Mesenchymal stem cell (in vitro differentiated cells and primary cell): Measurements from ENCODE around the gene SHOC1.
A peak's percentile ranks its signal among the peaks of the same experiment; 100 is the strongest.

ENCODE experiments used
- DNase-seq: peaks from one replicate; pipeline ENCODE4 v3.0.0-alpha.2; 2013
- H2AFZ ChIP-seq: one replicate; pipeline ENCODE4 v1.6.1; 2013; ENCODE audit warnings: low read depth, mild to moderate bottlenecking, control low read depth, inconsistent platforms, low read length, moderate library complexity
- H2AK5ac ChIP-seq: 2 replicates; pipeline ENCODE4 v1.6.1; 2013; ENCODE audit warnings: low read length, moderate library complexity, mild to moderate bottlenecking, inconsistent platforms; ENCODE audit not compliant: severe bottlenecking
- H2BK120ac ChIP-seq: one replicate; pipeline ENCODE4 v1.6.1; 2013; ENCODE audit warnings: low read depth, mild to moderate bottlenecking, inconsistent platforms, low read length, moderate library complexity
- H2BK12ac ChIP-seq, 2 experiments: one replicate each; pipeline ENCODE4 v1.6.1; 2013; ENCODE audit warnings: inconsistent platforms in 2 of 2, low read length in 2 of 2, mild to moderate bottlenecking in 2 of 2, moderate library complexity in 2 of 2, control low read depth in 1 of 2
- H2BK15ac ChIP-seq: one replicate; pipeline ENCODE4 v1.6.1; 2013; ENCODE audit warnings: mild to moderate bottlenecking, low read depth, inconsistent platforms; ENCODE audit not compliant: poor library complexity, severe bottlenecking
- H2BK5ac ChIP-seq: 2 replicates; pipeline ENCODE4 v1.6.1; 2013; ENCODE audit warnings: low read depth, mild to moderate bottlenecking, low read length, control low read depth, inconsistent platforms; ENCODE audit not compliant: poor library complexity, severe bottlenecking
- H3K14ac ChIP-seq, 2 experiments: one replicate each; pipeline ENCODE4 v1.6.1; 2013; ENCODE audit warnings: inconsistent platforms in 2 of 2, low read length in 2 of 2, control low read depth in 1 of 2, mild to moderate bottlenecking in 1 of 2, moderate library complexity in 1 of 2
- H3K18ac ChIP-seq, 2 experiments: one replicate each; pipeline ENCODE4 v1.6.1; 2013; ENCODE audit warnings: inconsistent platforms in 2 of 2, low read length in 2 of 2, control low read depth in 1 of 2, low read depth in 1 of 2, mild to moderate bottlenecking in 1 of 2
- H3K23ac ChIP-seq, 2 experiments: one replicate each; pipeline ENCODE4 v1.6.1; 2013; ENCODE audit warnings: inconsistent platforms in 2 of 2, low read length in 2 of 2, mild to moderate bottlenecking in 2 of 2, moderate library complexity in 2 of 2, control low read depth in 1 of 2
- H3K27ac ChIP-seq: 2 replicates; pipeline ENCODE4 v1.5.1; 2013; ENCODE audit warnings: mild to moderate bottlenecking, moderate library complexity, low read length, control low read depth, inconsistent platforms; ENCODE audit not compliant: poor library complexity, severe bottlenecking
- H3K27me3 ChIP-seq, 2 experiments: 2 replicates each; pipeline versions ENCODE4 v1.6.1 to v1.7.0; 2013; ENCODE audit warnings: low read length in 2 of 2, mild to moderate bottlenecking in 2 of 2, moderate library complexity in 2 of 2, control low read depth in 1 of 2, inconsistent platforms in 1 of 2; ENCODE audit not compliant: control insufficient read depth in 1 of 2, insufficient read depth in 1 of 2
- H3K36me3 ChIP-seq, 2 experiments: 2 replicates each; pipeline versions ENCODE4 v1.6.1 to v1.7.0; 2013; ENCODE audit warnings: low read length in 2 of 2, control low read depth in 1 of 2, inconsistent platforms in 1 of 2, low read depth in 1 of 2, mild to moderate bottlenecking in 1 of 2; ENCODE audit not compliant: insufficient read depth in 2 of 2, control insufficient read depth in 1 of 2
- H3K4ac ChIP-seq, 2 experiments: one replicate each; pipeline ENCODE4 v1.6.1; 2013; ENCODE audit warnings: inconsistent platforms in 2 of 2, low read length in 2 of 2, mild to moderate bottlenecking in 2 of 2, moderate library complexity in 2 of 2, control low read depth in 1 of 2, low read depth in 1 of 2
- H3K4me1 ChIP-seq: 2 replicates; pipeline ENCODE4 v1.6.1; 2013; ENCODE audit warnings: low read depth, low read length, control low read depth; ENCODE audit not compliant: control insufficient read depth, insufficient read depth
- H3K4me2 ChIP-seq: 2 replicates; pipeline ENCODE4 v1.6.1; 2013; ENCODE audit warnings: low read length, mild to moderate bottlenecking, inconsistent platforms; ENCODE audit not compliant: poor library complexity, severe bottlenecking
- H3K4me3 ChIP-seq, 2 experiments: 2 replicates each; pipeline versions ENCODE4 v1.5.1 to v1.7.0; 2013; ENCODE audit warnings: low read length in 2 of 2, mild to moderate bottlenecking in 2 of 2, control low read depth in 1 of 2, low read depth in 1 of 2; ENCODE audit not compliant: insufficient read depth in 1 of 2
- H3K79me1 ChIP-seq: replicated peaks from 2 replicates; pipeline ENCODE4 v1.6.1; 2013; ENCODE audit warnings: mild to moderate bottlenecking, control low read depth, low read length, inconsistent platforms; ENCODE audit not compliant: poor library complexity, severe bottlenecking
- H3K9ac ChIP-seq: 2 replicates; pipeline ENCODE4 v1.7.0; 2013; ENCODE audit warnings: mild to moderate bottlenecking, low read length, moderate library complexity
- H3K9me3 ChIP-seq: 2 replicates; pipeline ENCODE4 v1.7.0; 2013; ENCODE audit warnings: mild to moderate bottlenecking, low read length; ENCODE audit not compliant: control insufficient read depth
- H4K8ac ChIP-seq: one replicate; pipeline ENCODE4 v1.6.1; 2013; ENCODE audit warnings: inconsistent platforms, mild to moderate bottlenecking, low read length, moderate library complexity
- H4K91ac ChIP-seq: one replicate; pipeline ENCODE4 v1.6.1; 2013; ENCODE audit warnings: mild to moderate bottlenecking, low read length, inconsistent platforms
- WGBS: methylation state at CpG from one replicate; pipeline ENCODE4 v1.1.7; 2013; ENCODE audit warnings: mixed read lengths; 5-methylcytosine and 5-hydroxymethylcytosine counted together

The SHOC1 gene

DNA sequence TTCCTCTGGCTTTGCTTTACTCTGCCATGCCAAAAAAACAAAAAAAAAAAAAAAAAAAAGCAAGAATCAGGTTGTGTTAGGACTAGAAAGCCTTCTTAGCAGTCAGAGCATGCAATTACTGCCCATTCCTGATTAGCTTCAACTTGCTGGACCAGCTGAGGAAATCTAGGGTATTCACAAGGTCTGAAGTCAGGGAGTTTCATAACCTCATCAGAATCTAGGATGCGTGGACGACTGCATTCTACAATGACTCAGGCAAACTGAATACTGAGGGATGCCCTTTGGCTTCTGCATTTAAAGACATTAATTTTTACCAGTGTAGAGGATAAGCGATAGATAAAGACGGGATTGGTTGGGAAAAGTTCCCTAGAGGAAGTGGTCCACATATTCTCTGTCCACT lies 39.2 kb upstream of the SHOC1 start:
- Histone ChIP-seq H4K8ac (no peak overlapping the region), H4K91ac (no peak overlapping the region), H3K79me1 (no peaks in the 10 kb centered on the region), H3K36me3 (no peaks in the 10 kb centered on the region), H3K4me1 (no peaks in the 10 kb centered on the region), H3K4ac (no peak overlapping the region), H3K14ac (no peak overlapping the region), H2AFZ (no peak overlapping the region), H3K4me3 (no peak overlapping the region), H2BK120ac (no peak overlapping the region), H3K9ac (no peak overlapping the region), H2AK5ac (no peak overlapping the region), H2BK15ac (no peak overlapping the region), H3K27me3 (no peaks in the 10 kb centered on the region), H3K9me3 (no peaks in the 10 kb centered on the region), H3K23ac (no peak overlapping the region), H3K18ac (no peak overlapping the region), H3K27ac (no peak overlapping the region), H2BK5ac (no peak overlapping the region), H3K4me2 (no peak overlapping the region), H2BK12ac (no peak overlapping the region)
- DNase-seq: peak; percentile 59
- 80% methylated on average over 4 of the region's 4 CpGs for WGBS

DNA sequence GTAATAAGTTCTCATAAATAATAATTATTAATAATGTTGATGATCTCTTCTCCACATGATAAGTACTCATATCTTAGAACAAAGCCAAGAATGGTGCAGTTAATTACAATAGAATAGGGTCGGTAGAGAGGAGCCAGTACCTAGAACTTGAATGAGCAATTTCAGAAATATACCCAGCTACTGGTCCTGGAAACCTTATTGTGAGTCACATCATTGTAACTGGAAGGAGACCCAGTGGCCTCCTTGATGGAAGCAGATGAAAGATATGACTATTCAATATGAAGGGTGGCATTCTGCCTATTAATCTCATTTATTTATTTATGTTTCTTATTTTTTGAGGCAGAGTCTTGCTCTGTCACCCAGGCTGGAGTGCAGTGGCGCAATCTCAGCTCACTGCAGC lies 37.7 kb upstream of the SHOC1 start:
- no peak overlapping the region for H3K4me2 ChIP-seq
- no peaks in the 10 kb centered on the region for H3K36me3 ChIP-seq
- H2BK12ac ChIP-seq: no peak overlapping the region
- no peak overlapping the region for H2BK15ac ChIP-seq
- H2BK5ac ChIP-seq: no peak overlapping the region
- no peak overlapping the region for H3K14ac ChIP-seq
- H3K18ac ChIP-seq: no peak overlapping the region
- H3K4me3 ChIP-seq: no peak overlapping the region
- no peak overlapping the region for H2BK120ac ChIP-seq
- no peak overlapping the region for H4K91ac ChIP-seq
- no peak overlapping the region for H2AFZ ChIP-seq
- no peak overlapping the region for H2AK5ac ChIP-seq
- no peaks in the 10 kb centered on the region for H3K4me1 ChIP-seq
- 100% methylated on average over 2 of the region's 2 CpGs for WGBS
- H3K4ac ChIP-seq: no peak overlapping the region
- DNase-seq: no peak
- H3K9ac ChIP-seq: no peak overlapping the region
- no peaks in the 10 kb centered on the region for H3K9me3 ChIP-seq
- H3K23ac ChIP-seq: no peak overlapping the region
- H3K79me1 ChIP-seq: no peaks in the 10 kb centered on the region
- no peaks in the 10 kb centered on the region for H3K27me3 ChIP-seq
- H4K8ac ChIP-seq: no peak overlapping the region
- no peak overlapping the region for H3K27ac ChIP-seq

DNA sequence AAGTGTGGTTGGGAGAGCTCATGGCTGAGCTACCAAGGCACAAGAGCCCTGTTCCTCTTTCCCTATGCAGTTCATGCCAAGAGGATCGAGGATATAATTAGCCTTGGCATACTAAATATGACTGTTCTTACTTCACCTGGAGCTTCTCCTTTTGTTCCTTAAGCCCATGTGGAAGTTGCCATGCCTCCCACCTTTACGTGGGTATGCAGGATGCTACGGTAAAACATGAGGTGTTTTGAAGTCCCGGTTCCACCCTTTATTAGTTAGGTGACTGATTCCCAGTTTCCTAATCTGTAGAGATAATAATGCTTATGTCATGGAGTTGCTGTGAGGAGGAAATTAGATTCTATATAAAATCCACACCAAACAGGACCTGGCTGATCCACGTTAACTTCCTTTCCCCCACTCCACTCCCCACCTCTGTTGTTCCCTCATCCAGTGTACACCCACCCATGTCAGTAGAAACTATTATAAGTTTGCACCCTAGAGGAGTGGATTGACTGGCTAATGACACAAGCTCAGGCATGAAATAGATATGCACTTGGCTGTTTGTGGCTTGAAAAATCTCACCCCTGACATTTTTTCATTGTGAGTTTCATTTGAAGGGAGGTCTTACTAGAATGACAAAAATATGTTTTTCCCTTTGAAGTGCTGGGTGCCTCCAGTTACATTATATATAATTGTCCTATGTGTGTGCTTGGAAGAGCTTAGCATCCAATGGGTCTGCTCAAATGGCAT lies 36.8 kb upstream of the SHOC1 start:
- Histone ChIP-seq H3K4ac (peak overlapping the region in 1 of 2 experiments; percentile 6), H3K9me3 (no peaks in the 10 kb centered on the region), H3K4me2 (no peak overlapping the region), H3K9ac (no peak overlapping the region), H3K36me3 (no peaks in the 10 kb centered on the region), H2BK15ac (no peak overlapping the region), H2BK12ac (no peak overlapping the region), H2AFZ (no peak overlapping the region), H3K27me3 (no peaks in the 10 kb centered on the region), H3K18ac (no peak overlapping the region), H3K14ac (no peak overlapping the region), H3K23ac (no peak overlapping the region), H4K8ac (no peak overlapping the region), H4K91ac (no peak overlapping the region), H3K27ac (no peak overlapping the region), H2AK5ac (no peak overlapping the region), H2BK5ac (no peak overlapping the region), H3K79me1 (no peaks in the 10 kb centered on the region), H3K4me1 (no peaks in the 10 kb centered on the region), H3K4me3 (no peak overlapping the region), H2BK120ac (no peak overlapping the region)
- WGBS: 95% methylated on average over 4 of the region's 5 CpGs
- no peak for DNase-seq

DNA sequence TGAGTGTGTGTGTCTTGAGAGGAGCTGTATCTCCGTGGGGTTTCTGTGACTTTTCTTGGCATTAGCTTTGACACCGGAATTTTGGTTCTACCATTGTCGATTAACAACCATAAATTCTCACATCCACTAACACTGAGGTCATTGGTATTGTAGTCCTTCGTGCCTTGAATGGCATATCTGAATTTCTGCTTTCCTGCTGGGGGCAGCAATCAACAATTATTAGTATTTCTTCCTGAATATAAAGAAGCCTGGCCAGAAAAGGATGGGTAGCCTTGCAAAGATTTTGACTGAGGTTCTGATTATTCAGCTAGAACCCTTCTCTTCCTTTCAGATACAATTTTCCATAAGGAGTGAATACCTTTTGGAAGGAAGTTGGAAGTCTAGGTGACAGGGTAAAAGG lies 33.5 kb upstream of the SHOC1 start:
- 80% methylated on average over 2 of the region's 4 CpGs for WGBS
- DNase-seq: no peak

More for the DNA sequence above, 33.5 kb upstream of the SHOC1 start:
- Histone ChIP-seq H2BK15ac (no peak overlapping the region), H3K4me1 (no peaks in the 10 kb centered on the region), H2AFZ (no peak overlapping the region), H3K4me2 (no peak overlapping the region), H4K8ac (no peak overlapping the region), H3K79me1 (no peaks in the 10 kb centered on the region), H3K27me3 (no peaks in the 10 kb centered on the region), H4K91ac (no peak overlapping the region), H2AK5ac (no peak overlapping the region), H3K36me3 (no peaks in the 10 kb centered on the region), H2BK120ac (no peak overlapping the region), H2BK5ac (no peak overlapping the region), H3K4me3 (no peak overlapping the region), H3K27ac (no peak overlapping the region), H2BK12ac (no peak overlapping the region), H3K4ac (no peak overlapping the region), H3K9me3 (no peaks in the 10 kb centered on the region), H3K9ac (no peak overlapping the region), H3K14ac (no peak overlapping the region), H3K18ac (no peak overlapping the region), H3K23ac (no peak overlapping the region)
